ENCODE measurements around the gene ERCC3.

ERCC3 gene

DNA sequence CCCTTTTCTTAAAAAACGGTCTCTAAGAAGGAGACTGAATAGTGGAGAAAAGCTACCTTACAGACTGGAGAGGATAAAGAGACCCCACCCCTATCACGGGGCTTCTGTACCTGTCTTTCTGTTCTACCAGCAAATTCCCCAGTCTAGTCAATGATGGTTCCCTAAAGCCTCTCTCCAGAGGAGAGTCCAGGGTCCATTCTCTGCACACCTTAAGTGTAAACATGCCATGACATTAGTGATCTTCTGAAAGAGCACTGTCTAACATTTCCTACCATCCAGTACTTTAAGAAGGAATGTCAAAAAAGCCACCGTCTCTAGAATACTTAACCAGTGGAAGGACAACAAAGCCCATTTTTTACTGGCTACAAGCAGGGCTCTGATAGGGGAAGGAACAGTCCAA is 17.0 kb upstream of the ERCC3 start:
- H3K4me3 ChIP-seq (ENCODE audit: low read depth, low read length), result no peak overlapping the region
- DNase-seq (ENCODE audit: low read depth, low spot score), result no peak
- ChIA-PET CTCF (interaction anchor here (2.2 to 4.9 kb wide), 2 partner anchors 14 to 168 kb away, joined by 10 to 21 read pairs; no protein-coding TSS in a partner anchor), POLR2A (no interaction called here)
- TF ChIP-seq, protein P1, sequence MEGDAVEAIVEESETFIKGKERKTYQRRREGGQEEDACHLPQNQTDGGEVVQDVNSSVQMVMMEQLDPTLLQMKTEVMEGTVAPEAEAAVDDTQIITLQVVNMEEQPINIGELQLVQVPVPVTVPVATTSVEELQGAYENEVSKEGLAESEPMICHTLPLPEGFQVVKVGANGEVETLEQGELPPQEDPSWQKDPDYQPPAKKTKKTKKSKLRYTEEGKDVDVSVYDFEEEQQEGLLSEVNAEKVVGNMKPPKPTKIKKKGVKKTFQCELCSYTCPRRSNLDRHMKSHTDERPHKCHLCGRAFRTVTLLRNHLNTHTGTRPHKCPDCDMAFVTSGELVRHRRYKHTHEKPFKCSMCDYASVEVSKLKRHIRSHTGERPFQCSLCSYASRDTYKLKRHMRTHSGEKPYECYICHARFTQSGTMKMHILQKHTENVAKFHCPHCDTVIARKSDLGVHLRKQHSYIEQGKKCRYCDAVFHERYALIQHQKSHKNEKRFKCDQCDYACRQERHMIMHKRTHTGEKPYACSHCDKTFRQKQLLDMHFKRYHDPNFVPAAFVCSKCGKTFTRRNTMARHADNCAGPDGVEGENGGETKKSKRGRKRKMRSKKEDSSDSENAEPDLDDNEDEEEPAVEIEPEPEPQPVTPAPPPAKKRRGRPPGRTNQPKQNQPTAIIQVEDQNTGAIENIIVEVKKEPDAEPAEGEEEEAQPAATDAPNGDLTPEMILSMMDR (IDR thresholded peaks at IDR 0.05; ENCODE audit: insufficient read depth, low read length, missing control alignments), result no peak

DNA sequence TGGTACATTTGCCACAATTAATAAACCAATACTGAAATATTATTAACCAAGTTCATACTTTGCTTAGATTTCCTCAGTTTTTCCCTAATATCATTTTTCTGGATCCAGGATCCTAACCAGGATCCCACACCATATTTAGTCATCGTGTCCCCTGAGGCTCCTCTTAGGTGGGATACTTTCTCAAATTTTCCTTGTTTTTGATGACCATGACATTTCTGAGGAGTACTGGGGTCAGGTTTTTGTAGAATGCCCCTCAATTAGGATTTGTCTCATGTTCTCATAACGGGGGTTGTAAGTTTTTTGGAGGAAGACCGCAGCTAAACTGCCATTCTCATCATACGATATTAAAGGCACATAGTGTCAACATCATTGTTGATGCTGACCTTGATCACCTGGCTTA is 15.5 kb upstream of the ERCC3 start:
- no peak overlapping the region for H3K4me3 ChIP-seq (ENCODE audit: low read depth, low read length)
- DNase-seq (ENCODE audit: low read depth, low spot score), result no peak
- POLR2A ChIA-PET, result no interaction called here
- TF ChIP-seq, protein P1 (IDR thresholded peaks at IDR 0.05; ENCODE audit: insufficient read depth, low read length, missing control alignments), result no peak
- CTCF ChIA-PET, result interaction anchor here (1.2 to 1.4 kb wide), 3 partner anchors 14 to 173 kb away, joined by 3 to 7 read pairs (median 4); no protein-coding TSS in a partner anchor

DNA sequence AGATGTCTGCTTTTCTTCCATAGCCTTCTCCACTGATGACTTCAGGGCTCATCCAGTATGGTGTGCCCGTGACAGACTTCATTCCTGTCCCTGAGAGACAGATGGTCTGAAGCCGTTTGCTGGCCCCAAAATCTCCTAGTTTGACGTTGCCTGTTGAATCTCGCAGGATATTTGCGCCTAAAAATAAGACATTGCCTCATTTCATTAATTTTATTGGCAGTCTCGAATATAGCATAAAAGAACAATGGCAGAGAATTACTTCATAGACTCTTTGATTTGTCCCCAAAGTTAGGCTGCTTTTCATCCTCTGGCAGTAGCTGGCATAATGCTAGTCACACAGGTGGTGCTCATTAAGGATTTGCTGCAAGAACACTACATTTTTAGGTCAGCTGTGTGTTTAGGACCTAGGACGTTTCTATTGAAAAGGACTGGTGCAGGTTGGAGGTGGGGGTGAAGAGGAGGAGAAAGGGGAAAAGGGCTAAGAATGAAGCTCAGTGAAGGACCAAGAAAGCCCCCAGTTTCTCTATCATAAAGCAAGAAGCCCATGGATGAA is 14.7 kb upstream of the ERCC3 start:
- POLR2A ChIA-PET, result no interaction called here
- TF ChIP-seq, protein P1 (IDR thresholded peaks at IDR 0.05; ENCODE audit: insufficient read depth, low read length, missing control alignments), result no peak
- no peak for DNase-seq (ENCODE audit: low read depth, low spot score)
- CTCF ChIA-PET, result interaction anchor here (1.2 to 1.4 kb wide), 3 partner anchors 15 to 174 kb away, joined by 3 to 7 read pairs (median 4); no protein-coding TSS in a partner anchor
- no peak overlapping the region for H3K4me3 ChIP-seq (ENCODE audit: low read depth, low read length)

DNA sequence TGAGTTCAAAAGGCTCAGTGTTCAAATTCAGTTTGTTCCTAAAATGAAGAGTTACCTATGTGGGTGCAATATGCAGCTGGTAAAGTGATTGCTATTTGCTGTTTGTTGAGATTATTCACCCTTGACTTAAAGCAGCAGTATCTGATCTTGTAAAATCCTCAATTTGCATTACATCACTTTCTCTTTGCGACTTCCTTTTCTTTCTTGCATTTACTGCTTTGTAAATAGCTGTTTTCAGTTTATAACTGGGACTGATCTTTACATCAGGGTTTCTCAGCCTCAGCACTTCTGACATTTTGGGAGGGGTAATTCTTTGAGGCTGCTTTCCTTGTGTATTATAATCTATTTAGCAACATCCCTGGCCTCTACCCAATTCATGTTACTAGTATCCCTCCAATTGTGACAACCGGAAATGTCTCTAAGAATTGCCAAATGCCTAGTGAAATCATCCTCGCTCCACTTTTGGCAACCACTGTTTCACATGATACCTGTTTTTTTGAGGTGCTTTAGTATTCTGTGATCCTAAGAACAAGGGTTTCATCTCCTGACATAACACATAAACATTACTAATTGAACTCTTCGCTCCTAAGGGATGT is 12.1 kb upstream of the ERCC3 start:
- CTCF ChIA-PET, result interaction anchor here (3.2 kb wide), 1 partner anchor 18 kb away, joined by 15 read pairs; no protein-coding TSS in a partner anchor
- no peak overlapping the region for H3K4me3 ChIP-seq (ENCODE audit: low read depth, low read length)
- TF ChIP-seq, protein P1 (IDR thresholded peaks at IDR 0.05; ENCODE audit: insufficient read depth, low read length, missing control alignments), result no peak
- POLR2A ChIA-PET, result no interaction called here
- DNase-seq (ENCODE audit: low read depth, low spot score), result no peak

DNA sequence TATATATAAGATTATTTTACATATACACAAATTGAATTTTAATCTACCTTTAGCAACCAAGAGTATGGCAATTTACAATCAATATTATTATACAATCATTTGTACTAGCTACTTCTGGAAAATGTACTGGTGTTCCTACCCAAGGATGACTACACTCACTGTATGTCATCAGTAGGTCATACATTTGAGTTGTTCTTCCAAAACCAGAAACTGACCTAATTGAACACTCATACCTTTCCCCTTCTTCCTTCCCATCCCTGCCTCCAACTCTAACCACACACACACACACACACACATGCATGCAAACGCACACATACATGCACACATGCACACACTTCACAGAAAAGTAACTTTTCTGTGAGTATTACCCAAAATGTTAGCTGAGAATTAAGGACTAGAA is 8.2 kb upstream of the ERCC3 start:
- H3K4me3 ChIP-seq (ENCODE audit: low read depth, low read length), result no peak overlapping the region
- CTCF ChIA-PET, result interaction anchor here (0.9 to 2.8 kb wide), 3 partner anchors 22 to 177 kb away, joined by 3 to 14 read pairs (median 8); no protein-coding TSS in a partner anchor
- POLR2A ChIA-PET, result no interaction called here
- TF ChIP-seq, protein P1 (IDR thresholded peaks at IDR 0.05; ENCODE audit: insufficient read depth, low read length, missing control alignments), result no peak
- no peak for DNase-seq (ENCODE audit: low read depth, low spot score)

DNA sequence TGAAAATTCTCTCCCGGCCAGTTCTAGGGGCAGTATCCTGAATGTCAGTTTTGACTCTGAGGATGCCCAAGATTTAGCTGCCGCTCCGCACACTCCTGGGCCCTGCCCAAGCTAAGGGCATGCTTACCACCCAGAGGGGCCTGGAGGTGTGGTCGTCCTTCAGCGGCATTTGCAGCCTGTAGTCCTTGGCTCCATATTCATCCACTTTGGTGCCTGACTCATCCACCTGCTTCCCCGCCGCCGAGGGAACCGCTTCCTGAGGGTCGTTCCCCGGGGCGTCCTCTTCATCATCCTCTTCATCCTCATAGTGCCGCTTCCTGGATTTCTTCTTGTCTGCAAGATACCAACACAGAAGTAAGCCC is 577 bp downstream of the ERCC3 start:
- peak overlapping the region; percentile 96 for H3K4me3 ChIP-seq (ENCODE audit: low read depth, low read length)
- TF ChIP-seq, protein P1 (IDR thresholded peaks at IDR 0.05; ENCODE audit: insufficient read depth, low read length, missing control alignments), result no peak
- DNase-seq (ENCODE audit: low read depth, low spot score), result no peak
- ChIA-PET POLR2A (interaction anchor here (0.5 to 1.0 kb wide), 3 partner anchors 13 to 566 kb away, joined by 3 to 5 read pairs (median 4); partner anchors contain the start of gene IWS1), CTCF (interaction anchor here (0.7 to 3.3 kb wide), 8 partner anchors 19 to 189 kb away, joined by 3 to 21 read pairs (median 4); no protein-coding TSS in a partner anchor)

All from AG04449 (cell line).